Activated CD4-positive, alpha-beta T cell treated with anti-CD3 and anti-CD28 coated beads for 36 hours (primary cell): ENCODE measurements around the gene PLIN5. TPM values are rescaled to one million over a fixed set of nuclear protein-coding genes. Genes with fewer than 3 reads are reported as not detected.
"Not testable (repeated sequence)": the region's sequence is repeated elsewhere in the genome, so short reads cannot be mapped to it uniquely, and the experiment has no call there.

ENCODE experiments used
- ATAC-seq: fragments of 200-7000 bp; cut with Tn5 transposase; one replicate; pipeline ENCODE4 v1.10.0; 2021; ENCODE audit warnings: mild to moderate bottlenecking, moderate library complexity
- CTCF ChIA-PET: fragments of 350-600 bp; sonication (Branson Sonifier 250); formaldehyde crosslinking; loops from one replicate; lab custom pipeline; 2021; ENCODE audit warnings: antibody characterized with exemption; lab: Charles Lee
- POLR2A ChIA-PET: fragments of 350-600 bp; sonication (Branson Sonifier 250); formaldehyde crosslinking; loops from one replicate; lab custom pipeline; 2021; ENCODE audit warnings: antibody characterized with exemption, inconsistent platforms; lab: Charles Lee
- DNase-seq: peaks from one replicate; pipeline ENCODE4 v3.0.0-alpha.2; 2020
- H3K27ac Mint-ChIP-seq: one replicate; pipeline ENCODE4 v1.8.0; 2021; ENCODE audit warnings: mixed read lengths
- H3K27me3 Mint-ChIP-seq: one replicate; pipeline ENCODE4 v1.8.0; 2021; ENCODE audit warnings: mixed read lengths
- H3K36me3 Mint-ChIP-seq: one replicate; pipeline ENCODE4 v1.8.0; 2021; ENCODE audit warnings: low read depth, mixed read lengths
- H3K4me1 Mint-ChIP-seq: one replicate; pipeline ENCODE4 v1.8.0; 2021; ENCODE audit warnings: mixed read lengths
- H3K4me3 Mint-ChIP-seq: one replicate; pipeline ENCODE4 v1.8.0; 2021; ENCODE audit warnings: mild to moderate bottlenecking, moderate library complexity, mixed read lengths
- H3K9me3 Mint-ChIP-seq: one replicate; pipeline ENCODE4 v1.8.0; 2021; ENCODE audit warnings: low read depth, mixed read lengths
- intact Hi-C, 2 experiments: fragments of 100-400 bp; cut with DNase I in 1 of 2; cut with micrococcal nuclease in 1 of 2; formaldehyde crosslinking; loops; one replicate each; pipeline versions ENCODE4 v1.14.2 to v1.15.1; 2022 to 2024; cut with DNase I, micrococcal nuclease
- total RNA-seq, 2 experiments: library from RNA; stranded (reverse); gene quantifications; one replicate each; pipeline ENCODE4 v1.2.3, GENCODE V29; 2021

PLIN5 gene
- total RNA-seq, 2 experiments from 2014 or later: not detected

GRCh38 chr19:4553092-4553695, 18.2 kb upstream of the PLIN5 start:
- no peak overlapping the region for H3K27ac Mint-ChIP-seq
- H3K27me3 Mint-ChIP-seq: peaks cover 9% of the 10 kb centered on the region
- H3K36me3 Mint-ChIP-seq: no peaks in the 10 kb centered on the region
- CTCF ChIA-PET: no interaction called here
- no peak overlapping the region for H3K4me3 Mint-ChIP-seq
- ATAC-seq: no peak
- DNase-seq: no peak
- POLR2A ChIA-PET: no interaction called here
- intact Hi-C loops: no loop called here
- H3K9me3 Mint-ChIP-seq: no peaks in the 10 kb centered on the region
- no peaks in the 10 kb centered on the region for H3K4me1 Mint-ChIP-seq

- H3K27ac Mint-ChIP-seq: no peak overlapping the region
- ATAC-seq (no peak), DNase-seq (no peak)
- H3K36me3 Mint-ChIP-seq: no peaks in the 10 kb centered on the region
- CTCF ChIA-PET: interaction anchor here (0.6 kb wide), 1 partner anchor 410 kb away, joined by 4 read pairs; no protein-coding TSS in a partner anchor
- peaks cover 9% of the 10 kb centered on the region for H3K27me3 Mint-ChIP-seq
- intact Hi-C loops: no loop called here
- POLR2A ChIA-PET: no interaction called here
- no peaks in the 10 kb centered on the region for H3K9me3 Mint-ChIP-seq
- H3K4me1 Mint-ChIP-seq: no peaks in the 10 kb centered on the region
- no peak overlapping the region for H3K4me3 Mint-ChIP-seq
Observed at GRCh38 chr19:4552525-4552819, 17.4 kb upstream of the PLIN5 start.

GRCh38 chr19:4550479-4551050, 15.5 kb upstream of the PLIN5 start:
- ATAC-seq (no peak), DNase-seq (no peak)
- ChIA-PET CTCF (interaction anchor here (0.6 to 1.2 kb wide), 2 partner anchors 27 to 86 kb away, joined by 3 to 4 read pairs; no protein-coding TSS in a partner anchor), POLR2A (no interaction called here)
- no peaks in the 10 kb centered on the region for H3K4me1 Mint-ChIP-seq
- no peak overlapping the region for H3K4me3 Mint-ChIP-seq
- intact Hi-C loops: no loop called here
- H3K36me3 Mint-ChIP-seq: no peaks in the 10 kb centered on the region
- no peak overlapping the region for H3K27ac Mint-ChIP-seq
- H3K27me3 Mint-ChIP-seq: peaks cover 9% of the 10 kb centered on the region
- H3K9me3 Mint-ChIP-seq: no peaks in the 10 kb centered on the region

- CTCF ChIA-PET: interaction anchor here (1.2 kb wide), 1 partner anchor 86 kb away, joined by 3 read pairs; no protein-coding TSS in a partner anchor
Observed at GRCh38 chr19:4550018-4550417, 15.0 kb upstream of the PLIN5 start.

GRCh38 chr19:4548238-4548584, 13.2 kb upstream of the PLIN5 start:
- intact Hi-C loops: no loop called here
- no peaks in the 10 kb centered on the region for H3K9me3 Mint-ChIP-seq
- DNase-seq: no peak
- CTCF ChIA-PET: interaction anchor here (0.6 to 1.6 kb wide), 4 partner anchors 22 to 146 kb away, joined by 3 to 5 read pairs (median 4); no protein-coding TSS in a partner anchor
- no peak overlapping the region for H3K27ac Mint-ChIP-seq
- H3K4me3 Mint-ChIP-seq: no peak overlapping the region
- ATAC-seq: no peak
- no peaks in the 10 kb centered on the region for H3K4me1 Mint-ChIP-seq
- no peaks in the 10 kb centered on the region for H3K36me3 Mint-ChIP-seq
- POLR2A ChIA-PET: no interaction called here
- H3K27me3 Mint-ChIP-seq: peaks cover 9% of the 10 kb centered on the region

More at GRCh38 chr19:4550018-4550417, 15.0 kb upstream of the PLIN5 start:
- Mint-ChIP-seq H3K27ac (no peak overlapping the region), H3K9me3 (no peaks in the 10 kb centered on the region), H3K4me3 (no peak overlapping the region), H3K27me3 (peaks cover 9% of the 10 kb centered on the region), H3K4me1 (no peaks in the 10 kb centered on the region), H3K36me3 (no peaks in the 10 kb centered on the region)
- intact Hi-C loops: no loop called here
- DNase-seq (no peak), ATAC-seq (no peak)
- POLR2A ChIA-PET: no interaction called here

- H3K4me1 Mint-ChIP-seq: no peaks in the 10 kb centered on the region
- peak; percentile 70 for ATAC-seq
- ChIA-PET CTCF (interaction anchor here (0.6 to 1.6 kb wide), 4 partner anchors 21 to 89 kb away, joined by 3 to 5 read pairs (median 4); no protein-coding TSS in a partner anchor), POLR2A (no interaction called here)
- H3K27ac Mint-ChIP-seq: no peak overlapping the region
- no peaks in the 10 kb centered on the region for H3K9me3 Mint-ChIP-seq
- peak; percentile 63 for DNase-seq
- H3K27me3 Mint-ChIP-seq: peaks cover 6% of the 10 kb centered on the region
- H3K4me3 Mint-ChIP-seq: no peak overlapping the region
- intact Hi-C loops: loop anchor here in 1 of 2 experiments (1.0 kb wide), 1 partner anchor 89 kb away; no protein-coding TSS in a partner anchor
- H3K36me3 Mint-ChIP-seq: no peaks in the 10 kb centered on the region
Observed at GRCh38 chr19:4547303-4548237, 12.5 kb upstream of the PLIN5 start.

GRCh38 chr19:4543842-4544647, 9.0 kb upstream of the PLIN5 start:
- CTCF ChIA-PET: no interaction called here
- H3K4me1 Mint-ChIP-seq: peaks cover 12% of the 10 kb centered on the region
- POLR2A ChIA-PET: no interaction called here
- no peak overlapping the region for H3K27ac Mint-ChIP-seq
- H3K36me3 Mint-ChIP-seq: no peaks in the 10 kb centered on the region
- intact Hi-C loops: no loop called here
- ATAC-seq (no peak), DNase-seq (no peak)
- peaks cover 2% of the 10 kb centered on the region for H3K9me3 Mint-ChIP-seq
- H3K4me3 Mint-ChIP-seq: no peak overlapping the region
- H3K27me3 Mint-ChIP-seq: no peaks in the 10 kb centered on the region

- ChIA-PET POLR2A (no interaction called here), CTCF (no interaction called here)
- H3K4me3 Mint-ChIP-seq: no peak overlapping the region
- ATAC-seq: no peak
- no peak for DNase-seq
- intact Hi-C loops: no loop called here
- peaks cover 14% of the 10 kb centered on the region for H3K4me1 Mint-ChIP-seq
- no peak overlapping the region for H3K27ac Mint-ChIP-seq
- no peaks in the 10 kb centered on the region for H3K27me3 Mint-ChIP-seq
- H3K9me3 Mint-ChIP-seq: peaks cover 2% of the 10 kb centered on the region
- no peaks in the 10 kb centered on the region for H3K36me3 Mint-ChIP-seq
Observed at GRCh38 chr19:4542896-4543841, 8.1 kb upstream of the PLIN5 start.

- H3K27me3 Mint-ChIP-seq, H3K36me3 Mint-ChIP-seq, intact Hi-C loops, H3K27ac Mint-ChIP-seq, DNase-seq, POLR2A ChIA-PET, H3K9me3 Mint-ChIP-seq, H3K4me3 Mint-ChIP-seq, ATAC-seq: not testable (repeated sequence)
- CTCF ChIA-PET: interaction anchor here (0.8 kb wide), 1 partner anchor 17 kb away, joined by 3 read pairs; no protein-coding TSS in a partner anchor
- peaks cover 14% of the 10 kb centered on the region for H3K4me1 Mint-ChIP-seq
Observed at GRCh38 chr19:4541806-4542145, 6.8 kb upstream of the PLIN5 start.

GRCh38 chr19:4541114-4541805, 6.2 kb upstream of the PLIN5 start:
- peaks cover 2% of the 10 kb centered on the region for H3K9me3 Mint-ChIP-seq
- H3K27me3 Mint-ChIP-seq: peaks cover 3% of the 10 kb centered on the region
- peaks cover 14% of the 10 kb centered on the region for H3K4me1 Mint-ChIP-seq
- H3K4me3 Mint-ChIP-seq: no peak overlapping the region
- ChIA-PET CTCF (no interaction called here), POLR2A (interaction anchor here (0.6 kb wide), 1 partner anchor 164 kb away, joined by 8 read pairs; no protein-coding TSS in a partner anchor)
- ATAC-seq: no peak
- intact Hi-C loops: no loop called here
- DNase-seq: no peak
- H3K36me3 Mint-ChIP-seq: no peaks in the 10 kb centered on the region
- H3K27ac Mint-ChIP-seq: no peak overlapping the region
